ENCODE results near the gene MRPL4. TPM values are rescaled to one million over a fixed set of nuclear protein-coding genes. Genes with fewer than 3 reads are reported as not detected.
A peak's percentile ranks its signal among the peaks of the same experiment; 100 is the strongest.

Gene MRPL4
- total and polyA plus RNA-seq, 2 of the 13 experiments (the other 11 are each of a cell fraction or from before 2014, with no cell fraction given): 40.6 to 42.5 TPM

DNA sequence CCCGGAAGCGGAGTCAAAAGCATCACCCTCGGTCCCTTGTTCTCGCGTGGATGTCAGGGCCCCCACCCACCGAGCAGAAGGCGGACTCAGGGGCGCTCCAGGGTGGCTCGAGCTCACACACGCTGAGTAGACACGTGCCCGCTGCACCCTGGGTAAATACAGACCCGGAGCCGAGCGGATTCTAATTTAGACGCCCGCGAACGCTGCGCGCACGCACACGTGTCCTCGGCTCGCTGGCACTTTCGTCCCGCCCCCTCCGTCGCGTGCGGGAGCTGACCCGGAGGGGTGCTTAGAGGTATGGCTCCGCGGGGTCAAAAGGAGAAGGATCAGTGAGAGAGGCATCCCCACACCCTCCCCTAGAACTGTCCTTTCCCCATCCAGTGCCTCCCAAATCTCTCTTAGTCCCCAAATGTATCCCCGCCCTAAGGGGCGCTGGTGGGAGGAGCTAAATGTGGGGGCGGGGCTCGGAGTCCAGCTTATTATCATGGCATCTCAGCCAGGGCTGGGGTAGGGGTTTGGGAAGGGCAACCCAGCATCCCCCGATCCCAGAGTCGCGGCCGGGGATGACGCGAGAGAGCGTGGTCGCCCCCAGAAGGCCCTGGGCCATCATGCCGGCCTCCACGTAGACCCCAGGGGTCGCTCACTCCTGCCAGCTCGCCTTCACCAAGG is 37.3 kb downstream of the MRPL4 start (continued):
- 0 out of 2 replicates have a peak, but pooled peaks have one; percentile 53 for TF ChIP-seq ZNF510 (CRISPR knock-in tag; IDR thresholded peaks at IDR 0.05; ENCODE audit: low read depth)
- TF ChIP-seq, protein P1, sequence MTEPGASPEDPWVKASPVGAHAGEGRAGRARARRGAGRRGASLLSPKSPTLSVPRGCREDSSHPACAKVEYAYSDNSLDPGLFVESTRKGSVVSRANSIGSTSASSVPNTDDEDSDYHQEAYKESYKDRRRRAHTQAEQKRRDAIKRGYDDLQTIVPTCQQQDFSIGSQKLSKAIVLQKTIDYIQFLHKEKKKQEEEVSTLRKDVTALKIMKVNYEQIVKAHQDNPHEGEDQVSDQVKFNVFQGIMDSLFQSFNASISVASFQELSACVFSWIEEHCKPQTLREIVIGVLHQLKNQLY (CRISPR knock-in tag; IDR thresholded peaks at IDR 0.05): no peak
- peak; percentile 90 for TF ChIP-seq ZNF616 (CRISPR knock-in tag; IDR thresholded peaks at IDR 0.05; ENCODE audit: low read depth)
- no peak; the same call in 1 of the 2 replicates for TF ChIP-seq ARHGAP35 (CRISPR knock-in tag; IDR thresholded peaks at IDR 0.05; ENCODE audit: borderline replicate concordance)
- TF ChIP-seq, protein P2, sequence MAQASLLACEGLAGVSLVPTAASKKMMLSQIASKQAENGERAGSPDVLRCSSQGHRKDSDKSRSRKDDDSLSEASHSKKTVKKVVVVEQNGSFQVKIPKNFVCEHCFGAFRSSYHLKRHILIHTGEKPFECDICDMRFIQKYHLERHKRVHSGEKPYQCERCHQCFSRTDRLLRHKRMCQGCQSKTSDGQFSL (CRISPR knock-in tag; IDR thresholded peaks at IDR 0.05): no peak
- no peak for TF ChIP-seq POLR2G (IDR thresholded peaks at IDR 0.05; ENCODE audit: low read depth, low read length)
- TF ChIP-seq ZNF326 (CRISPR knock-in tag; IDR thresholded peaks at IDR 0.05; ENCODE audit: borderline replicate concordance): no peak
- TF ChIP-seq ZNF629 (CRISPR knock-in tag; conservative IDR thresholded peaks at IDR 0.05): no peak
- TF ChIP-seq PAF1 (CRISPR knock-in tag; IDR thresholded peaks at IDR 0.05): no peak
- TF ChIP-seq ZNF619 (CRISPR knock-in tag; IDR thresholded peaks at IDR 0.05): no peak
- TF ChIP-seq MEF2D (CRISPR knock-in tag; IDR thresholded peaks at IDR 0.05): no peak; the same call in 1 of the 2 replicates
- TF ChIP-seq ONECUT2 (CRISPR knock-in tag; IDR thresholded peaks at IDR 0.05): no peak
- TF ChIP-seq EED (CRISPR knock-in tag; IDR thresholded peaks at IDR 0.05): no peak
- no peak; the same call in 1 of the 2 replicates for TF ChIP-seq ZNF501 (CRISPR knock-in tag; IDR thresholded peaks at IDR 0.05)
- no peak for TF ChIP-seq NFE2 (CRISPR knock-in tag; IDR thresholded peaks at IDR 0.05)
- TF ChIP-seq SALL2 (CRISPR knock-in tag; IDR thresholded peaks at IDR 0.05): peak; percentile 53; the same call in 1 of the 2 replicates
- no peak for TF ChIP-seq CC2D1A (CRISPR knock-in tag; IDR thresholded peaks at IDR 0.05)
- no peak for TF ChIP-seq ZNF383 (CRISPR knock-in tag; IDR thresholded peaks at IDR 0.05; ENCODE audit: borderline replicate concordance)
- no peak for TF ChIP-seq MATR3 (CRISPR knock-in tag; IDR thresholded peaks at IDR 0.05)
- TF ChIP-seq, protein P3, sequence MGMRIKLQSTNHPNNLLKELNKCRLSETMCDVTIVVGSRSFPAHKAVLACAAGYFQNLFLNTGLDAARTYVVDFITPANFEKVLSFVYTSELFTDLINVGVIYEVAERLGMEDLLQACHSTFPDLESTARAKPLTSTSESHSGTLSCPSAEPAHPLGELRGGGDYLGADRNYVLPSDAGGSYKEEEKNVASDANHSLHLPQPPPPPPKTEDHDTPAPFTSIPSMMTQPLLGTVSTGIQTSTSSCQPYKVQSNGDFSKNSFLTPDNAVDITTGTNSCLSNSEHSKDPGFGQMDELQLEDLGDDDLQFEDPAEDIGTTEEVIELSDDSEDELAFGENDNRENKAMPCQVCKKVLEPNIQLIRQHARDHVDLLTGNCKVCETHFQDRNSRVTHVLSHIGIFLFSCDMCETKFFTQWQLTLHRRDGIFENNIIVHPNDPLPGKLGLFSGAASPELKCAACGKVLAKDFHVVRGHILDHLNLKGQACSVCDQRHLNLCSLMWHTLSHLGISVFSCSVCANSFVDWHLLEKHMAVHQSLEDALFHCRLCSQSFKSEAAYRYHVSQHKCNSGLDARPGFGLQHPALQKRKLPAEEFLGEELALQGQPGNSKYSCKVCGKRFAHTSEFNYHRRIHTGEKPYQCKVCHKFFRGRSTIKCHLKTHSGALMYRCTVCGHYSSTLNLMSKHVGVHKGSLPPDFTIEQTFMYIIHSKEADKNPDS (CRISPR knock-in tag; IDR thresholded peaks at IDR 0.05): no peak
- TF ChIP-seq, protein P4, sequence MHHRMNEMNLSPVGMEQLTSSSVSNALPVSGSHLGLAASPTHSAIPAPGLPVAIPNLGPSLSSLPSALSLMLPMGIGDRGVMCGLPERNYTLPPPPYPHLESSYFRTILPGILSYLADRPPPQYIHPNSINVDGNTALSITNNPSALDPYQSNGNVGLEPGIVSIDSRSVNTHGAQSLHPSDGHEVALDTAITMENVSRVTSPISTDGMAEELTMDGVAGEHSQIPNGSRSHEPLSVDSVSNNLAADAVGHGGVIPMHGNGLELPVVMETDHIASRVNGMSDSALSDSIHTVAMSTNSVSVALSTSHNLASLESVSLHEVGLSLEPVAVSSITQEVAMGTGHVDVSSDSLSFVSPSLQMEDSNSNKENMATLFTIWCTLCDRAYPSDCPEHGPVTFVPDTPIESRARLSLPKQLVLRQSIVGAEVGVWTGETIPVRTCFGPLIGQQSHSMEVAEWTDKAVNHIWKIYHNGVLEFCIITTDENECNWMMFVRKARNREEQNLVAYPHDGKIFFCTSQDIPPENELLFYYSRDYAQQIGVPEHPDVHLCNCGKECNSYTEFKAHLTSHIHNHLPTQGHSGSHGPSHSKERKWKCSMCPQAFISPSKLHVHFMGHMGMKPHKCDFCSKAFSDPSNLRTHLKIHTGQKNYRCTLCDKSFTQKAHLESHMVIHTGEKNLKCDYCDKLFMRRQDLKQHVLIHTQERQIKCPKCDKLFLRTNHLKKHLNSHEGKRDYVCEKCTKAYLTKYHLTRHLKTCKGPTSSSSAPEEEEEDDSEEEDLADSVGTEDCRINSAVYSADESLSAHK (CRISPR knock-in tag; IDR thresholded peaks at IDR 0.05; ENCODE audit: borderline replicate concordance): no peak
- no peak for TF ChIP-seq ZNF614 (CRISPR knock-in tag; IDR thresholded peaks at IDR 0.05; ENCODE audit: borderline replicate concordance)
- TF ChIP-seq ZNF589 (CRISPR knock-in tag; conservative IDR thresholded peaks at IDR 0.05): no peak
- no peak for TF ChIP-seq ZNF432 (CRISPR knock-in tag; IDR thresholded peaks at IDR 0.05; ENCODE audit: borderline replicate concordance)

Measured in HepG2 (cell line).